GM21737 (cell line): Measurements from ENCODE around the gene ZNF326.
"Not testable (repeated sequence)": the region's sequence is repeated elsewhere in the genome, so short reads cannot be mapped to it uniquely, and the experiment has no call there.

Source experiments
- ATAC-seq: cut with Tn5 transposase; IDR thresholded peaks from one replicate; pipeline ENCODE4 v1.9.1; 2021; ENCODE audit warnings: mild to moderate bottlenecking, moderate library complexity; ENCODE audit not compliant: unreplicated experiment

Gene ZNF326

DNA sequence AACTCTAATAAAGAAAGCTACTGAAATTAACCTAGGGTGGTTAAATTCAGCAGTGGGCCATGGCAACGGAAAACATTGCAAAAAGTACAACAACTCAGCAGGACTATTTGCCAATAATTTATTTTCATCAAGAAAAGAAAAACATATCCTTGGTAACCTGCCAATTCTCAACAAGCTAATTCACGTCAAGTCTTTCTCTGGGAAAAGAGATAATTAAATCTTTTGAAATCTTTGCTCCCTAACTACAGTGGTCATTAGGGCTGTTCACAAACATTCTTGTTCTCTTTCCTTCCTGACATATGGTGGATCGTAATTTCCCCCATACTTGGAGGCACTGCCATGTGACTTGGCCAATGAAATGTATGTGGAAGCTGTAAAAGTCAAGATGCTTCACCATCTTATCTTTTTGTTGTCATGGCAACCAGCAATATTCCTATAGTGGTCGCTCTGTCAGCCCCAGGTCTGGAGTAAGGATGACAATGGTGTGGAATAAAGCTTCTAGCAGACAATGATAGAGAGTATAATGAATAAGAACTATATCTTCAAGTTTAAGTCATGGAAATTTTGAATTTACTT, 29.6 kb upstream of the ZNF326 start:
- ATAC-seq: no peak

DNA sequence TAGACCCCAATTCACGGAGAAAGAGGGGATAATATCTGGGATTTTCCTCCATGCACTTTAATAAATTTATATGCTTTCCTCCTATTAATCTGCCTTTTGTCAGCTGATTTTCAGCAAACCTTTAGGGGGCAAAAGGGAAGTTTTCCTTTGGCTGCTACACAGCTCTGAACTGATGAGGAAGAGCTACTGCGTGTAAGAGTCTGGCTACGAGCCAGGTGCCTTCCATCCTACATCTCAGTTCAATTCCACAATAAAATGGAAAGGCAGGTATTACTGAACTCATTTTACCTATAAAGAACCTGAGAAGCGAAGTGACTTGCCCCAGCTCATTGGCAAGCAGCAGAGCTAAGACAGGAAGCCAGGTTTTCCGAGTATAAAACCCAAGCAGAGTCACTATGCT, 28.3 kb upstream of the ZNF326 start:
- ATAC-seq: no peak

DNA sequence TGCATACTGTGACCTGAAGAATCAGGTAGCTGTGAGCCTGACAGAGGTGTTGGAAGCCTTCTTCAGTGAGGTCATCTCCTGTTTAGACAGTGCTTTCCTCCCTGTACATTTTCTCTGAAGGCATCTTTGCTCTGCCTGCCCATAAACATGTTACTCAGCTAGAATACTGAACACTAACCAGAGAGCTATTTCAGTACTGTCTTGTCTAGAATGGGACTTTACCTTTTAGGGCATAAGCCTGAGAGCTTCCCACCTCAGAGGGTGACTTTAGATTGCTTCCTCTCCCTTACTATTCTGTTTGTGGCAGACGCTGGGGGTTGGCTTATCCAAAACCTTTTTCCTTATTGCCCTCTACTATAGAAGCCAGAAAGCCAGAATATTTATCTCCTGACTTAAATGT, 23.3 kb upstream of the ZNF326 start:
- peak; percentile 82 for ATAC-seq

DNA sequence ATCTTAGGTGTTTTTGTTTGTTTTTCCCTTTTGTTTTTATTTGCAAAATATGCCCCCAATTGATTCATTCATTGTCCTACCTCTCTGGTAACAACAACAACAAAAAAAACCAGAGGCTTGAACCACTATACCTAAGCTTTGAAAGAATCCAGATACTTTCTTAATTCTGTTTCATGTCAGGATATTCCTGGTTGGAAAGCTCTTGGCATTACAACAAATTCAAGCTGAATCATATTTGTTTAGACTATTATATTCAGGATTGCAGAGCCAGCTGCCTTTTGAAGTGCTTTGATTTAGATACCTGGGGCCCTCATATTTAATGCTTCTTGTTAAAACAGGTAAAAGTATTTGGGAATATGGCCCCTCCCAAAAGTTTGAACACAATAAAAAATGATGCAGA, 22.9 kb upstream of the ZNF326 start:
- no peak for ATAC-seq

DNA sequence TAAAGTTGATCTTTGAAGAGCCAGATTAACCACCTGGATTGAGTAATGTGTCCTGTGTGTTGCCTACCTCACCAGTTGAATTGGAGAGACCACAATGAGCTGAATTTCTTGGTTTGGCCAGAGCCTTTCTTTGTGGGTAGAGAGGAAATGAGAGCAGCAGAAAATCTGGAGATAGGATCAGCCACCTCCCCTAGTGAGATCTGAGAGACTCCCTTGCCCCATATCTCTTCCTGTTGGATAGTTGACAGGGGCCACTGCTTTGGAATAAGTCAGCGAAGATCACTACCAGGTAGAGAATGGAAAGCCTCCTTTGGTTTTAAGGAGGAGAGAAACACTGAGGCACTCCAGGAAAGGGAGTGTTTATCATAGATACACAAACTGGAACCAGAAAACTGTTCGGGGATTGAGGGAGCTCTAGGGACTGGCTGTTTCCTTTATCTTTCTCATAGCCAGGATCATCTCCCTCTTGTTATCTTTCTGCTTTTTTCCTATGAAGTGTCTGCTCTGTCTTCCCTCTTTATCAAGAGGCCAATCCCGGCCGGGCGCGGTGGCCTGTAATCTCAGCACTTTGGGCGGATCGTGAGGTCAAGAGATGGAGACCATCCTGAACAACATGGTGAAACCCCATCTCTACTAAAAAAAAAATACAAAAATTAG, 21.3 kb upstream of the ZNF326 start:
- no peak for ATAC-seq

DNA sequence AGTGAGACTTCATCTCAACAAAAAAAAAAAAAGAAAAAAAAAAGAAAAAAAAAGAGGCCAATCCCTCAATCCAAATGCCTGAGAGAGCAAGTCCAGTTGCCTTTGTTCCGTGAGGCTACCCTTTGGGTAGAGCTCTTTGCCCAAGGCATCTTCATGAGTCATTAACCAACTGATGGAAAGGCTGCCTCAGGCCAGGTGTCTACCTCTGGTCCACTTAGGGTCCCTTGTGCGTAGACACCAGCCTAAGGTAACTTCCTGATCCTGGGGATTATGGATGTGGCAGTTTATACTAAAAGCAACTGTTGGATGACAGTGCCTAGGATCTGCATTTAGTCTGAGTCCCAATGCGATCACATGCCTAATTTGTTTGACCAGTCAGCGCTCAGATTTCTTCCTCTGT, 20.7 kb upstream of the ZNF326 start:
- no peak for ATAC-seq

DNA sequence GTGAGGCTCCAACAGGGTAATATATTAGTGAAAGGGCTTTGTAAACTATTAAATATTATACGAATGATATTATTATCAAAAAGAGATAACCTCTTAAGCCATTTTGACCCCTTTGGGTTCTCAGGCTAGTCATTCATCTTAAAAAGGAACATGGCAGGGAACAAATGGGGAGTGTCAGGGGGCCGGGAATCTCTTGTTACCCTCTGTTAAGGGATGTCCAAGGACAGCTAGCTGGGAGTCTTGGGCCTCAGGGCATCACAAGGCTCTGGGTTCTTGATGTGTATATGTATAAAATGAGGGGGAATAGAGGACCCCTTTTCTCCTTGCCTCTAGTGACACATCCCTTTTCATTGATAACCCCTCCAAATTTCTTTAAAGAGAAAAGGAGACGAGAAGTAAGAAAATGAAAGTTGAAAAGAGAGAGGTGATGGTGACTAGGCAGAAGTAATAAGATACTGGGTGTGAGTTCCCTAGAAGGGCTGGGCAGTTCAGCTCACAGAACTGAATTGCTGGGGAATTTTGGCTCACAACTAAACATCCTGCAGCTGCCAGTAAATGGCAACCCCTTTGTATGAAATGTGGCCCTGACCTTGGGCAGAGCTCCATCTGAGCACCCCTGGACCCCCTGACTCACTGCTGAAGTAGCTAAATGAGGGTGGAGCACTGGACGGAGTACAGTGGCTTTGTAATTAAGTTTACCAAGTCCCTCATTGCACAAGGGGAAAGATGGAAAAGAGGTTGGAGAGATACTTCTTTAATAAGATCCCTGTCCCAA, 20.0 kb upstream of the ZNF326 start:
- ATAC-seq: no peak

DNA sequence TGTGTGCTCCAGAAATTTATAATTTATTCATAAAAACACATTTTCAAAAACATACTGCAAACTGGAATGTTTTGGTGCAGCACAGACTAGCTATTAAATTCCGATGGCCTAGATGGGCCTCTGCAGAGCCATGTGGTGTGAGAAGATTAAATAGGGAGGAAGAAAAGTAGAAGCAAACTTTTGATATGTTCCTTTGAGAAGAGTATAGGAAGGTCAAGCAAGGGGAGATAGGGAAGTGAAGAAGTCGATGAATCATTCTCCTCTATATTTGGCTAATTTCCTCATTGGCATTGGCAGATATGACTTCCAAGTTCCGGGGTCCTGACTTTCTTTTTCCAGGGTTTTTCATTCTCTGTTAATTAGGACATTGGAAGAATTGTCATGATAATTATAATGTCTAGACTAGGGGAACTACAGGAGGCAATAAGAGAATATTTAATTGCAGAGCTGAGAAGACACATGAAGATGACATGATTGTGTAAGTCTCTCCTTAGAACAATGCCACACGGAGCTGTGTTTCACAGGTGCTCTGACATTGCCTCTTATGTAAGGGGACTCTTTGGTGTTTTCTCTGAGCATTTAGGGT, 19.3 kb upstream of the ZNF326 start:
- no peak for ATAC-seq

DNA sequence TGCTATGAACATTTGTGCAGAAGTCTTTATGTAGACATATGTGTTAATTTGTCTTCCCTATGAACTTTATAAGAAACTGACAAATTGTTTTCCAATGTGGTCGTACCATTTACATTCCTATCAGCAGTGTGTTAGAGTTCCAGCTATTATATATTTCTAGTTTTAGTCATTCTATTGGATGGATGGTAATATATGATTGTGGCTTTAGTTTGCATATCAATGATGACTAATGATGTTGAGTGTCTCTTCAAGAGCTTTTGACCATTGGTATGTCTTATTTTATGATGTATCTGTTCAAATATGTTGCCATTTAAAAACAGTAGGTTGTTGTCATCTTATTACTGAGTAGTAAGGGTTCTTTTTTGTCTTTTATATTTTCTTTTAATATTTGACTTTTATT, 16.2 kb upstream of the ZNF326 start:
- no peak for ATAC-seq

DNA sequence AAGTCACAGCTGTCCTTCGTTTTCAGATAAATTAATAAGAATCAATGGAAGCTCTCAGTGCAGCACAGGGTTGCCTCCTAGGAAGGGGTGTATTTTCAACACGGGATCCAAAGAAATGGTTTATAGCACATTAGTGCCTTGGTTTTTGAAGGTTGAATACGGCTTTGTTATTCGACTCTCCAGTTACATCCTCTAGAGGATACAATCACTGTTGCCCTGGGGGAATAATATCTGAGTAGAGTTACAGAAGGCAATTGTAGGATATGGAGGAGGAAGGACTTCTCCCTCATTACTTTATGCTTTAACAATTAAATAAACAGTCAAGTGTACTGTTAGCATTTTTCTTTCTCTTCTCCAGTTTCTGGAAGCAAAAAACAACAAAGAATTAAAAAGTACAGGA, 14.3 kb upstream of the ZNF326 start:
- no peak for ATAC-seq

DNA sequence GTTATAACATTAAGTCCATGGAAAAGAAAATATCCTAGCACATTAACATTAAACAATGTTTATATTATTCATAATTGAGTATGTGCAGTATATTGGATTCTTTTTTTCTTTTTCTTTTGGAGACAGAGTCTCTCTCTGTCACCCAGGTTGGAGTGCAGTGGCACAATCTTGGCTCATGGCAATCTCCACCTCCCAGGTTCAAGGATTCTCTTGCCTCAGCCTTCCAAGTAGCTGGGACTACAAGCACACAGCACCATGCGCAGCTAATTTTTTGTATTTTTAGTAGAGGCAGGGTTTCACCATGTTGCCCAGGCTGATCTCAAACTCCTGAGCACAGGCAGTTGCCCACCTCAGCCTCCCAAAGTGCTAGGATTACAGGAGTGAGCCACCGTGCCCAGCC, 12.1 kb upstream of the ZNF326 start:
- not testable (repeated sequence) for ATAC-seq

DNA sequence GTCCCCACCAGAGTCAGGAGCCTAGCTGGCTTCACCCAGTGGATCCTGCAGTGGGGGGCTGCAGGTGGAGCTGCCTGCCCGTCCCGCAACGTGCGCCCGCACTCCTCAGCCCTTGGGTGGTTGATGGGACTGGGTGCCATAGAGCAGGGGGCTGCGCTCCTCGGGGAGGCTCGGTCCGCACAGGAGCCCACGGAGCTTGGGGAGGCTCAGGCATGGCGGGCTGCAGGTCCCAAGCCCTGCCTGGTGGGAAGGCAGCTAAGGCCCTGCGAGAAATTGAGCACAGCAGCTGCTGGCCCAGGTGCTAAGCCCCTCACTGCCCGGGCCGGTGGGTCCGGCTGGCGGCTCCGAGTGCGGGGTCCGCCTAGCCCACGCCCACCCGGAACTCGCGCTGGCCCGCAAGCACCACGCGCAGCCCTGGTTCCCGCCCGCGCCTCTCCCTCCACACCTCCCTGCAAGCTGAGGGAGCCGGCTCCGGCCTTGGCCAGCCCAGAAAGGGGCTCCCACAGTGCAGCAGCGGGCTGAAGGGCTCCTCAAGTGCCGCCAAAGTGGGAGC, 10.3 kb upstream of the ZNF326 start:
- ATAC-seq: not testable (repeated sequence)

DNA sequence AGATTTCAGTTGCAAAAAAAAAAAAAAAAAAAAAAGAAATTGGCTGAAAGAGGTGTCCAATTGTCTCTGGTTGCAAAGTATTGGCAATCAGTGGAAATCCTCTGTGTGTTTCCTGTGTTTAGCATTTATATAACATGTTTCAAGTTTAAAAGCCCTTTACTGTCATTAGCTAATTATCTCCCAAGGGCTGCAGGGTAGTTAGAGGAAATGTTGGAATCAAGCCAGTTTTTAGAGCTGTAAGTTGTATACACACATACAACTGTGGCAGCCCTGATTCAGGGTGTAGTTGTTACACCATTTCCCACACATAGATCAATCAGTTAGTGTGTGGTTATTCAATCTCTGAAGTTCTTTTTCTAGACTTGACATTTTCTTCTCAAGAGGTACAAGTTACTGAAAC, 8.9 kb upstream of the ZNF326 start:
- ATAC-seq: no peak

DNA sequence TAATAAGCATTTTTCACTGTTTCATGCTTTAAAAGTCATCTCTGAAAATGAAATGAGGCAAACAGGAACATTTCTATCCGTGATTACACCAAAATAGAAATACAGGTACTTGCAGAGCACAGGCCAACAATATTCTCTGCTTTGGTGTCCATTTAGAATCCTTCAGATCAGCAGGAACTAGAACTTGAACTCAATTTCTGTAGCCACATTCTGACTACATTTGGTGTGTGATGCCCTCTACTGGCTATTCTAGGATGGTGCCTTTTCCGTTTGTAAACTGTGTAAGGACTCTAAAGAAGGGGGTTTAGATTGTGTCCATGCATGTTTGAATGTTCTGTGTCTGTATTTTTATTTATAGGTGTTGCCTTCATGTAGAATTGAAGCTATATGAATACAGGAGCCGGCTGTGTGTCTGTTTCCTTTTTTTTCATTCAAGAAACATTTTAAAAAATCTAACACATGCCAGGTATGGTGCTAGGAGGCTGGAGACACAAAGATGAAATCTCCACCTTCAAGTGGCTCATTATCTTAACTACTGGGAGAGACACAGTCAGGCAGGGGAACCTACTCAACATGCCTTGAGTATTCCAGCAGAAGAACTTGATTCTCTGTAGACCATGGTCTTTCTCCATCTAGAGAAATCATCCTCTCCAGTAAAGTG, 7.6 kb upstream of the ZNF326 start:
- peak; percentile 78 for ATAC-seq

DNA sequence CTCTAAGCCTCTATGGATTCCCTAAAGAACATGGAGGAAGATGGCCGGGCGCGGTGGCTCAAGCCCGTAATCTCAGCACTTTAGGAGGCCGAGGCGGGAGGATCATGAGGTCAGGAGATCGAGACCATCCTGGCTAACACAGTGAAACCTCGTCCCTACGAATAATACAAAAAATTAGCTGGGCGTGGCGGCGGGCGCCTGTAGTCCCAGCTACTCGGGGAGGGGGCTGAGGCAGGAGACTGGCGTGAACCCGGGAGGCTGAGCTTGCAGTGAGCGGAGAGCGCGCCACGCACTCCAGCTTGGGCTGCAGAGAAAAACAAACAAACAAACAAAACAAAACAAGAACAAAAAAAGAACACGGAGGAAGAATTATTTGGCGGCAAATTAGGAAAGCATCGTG, 5.8 kb upstream of the ZNF326 start:
- no peak for ATAC-seq

DNA sequence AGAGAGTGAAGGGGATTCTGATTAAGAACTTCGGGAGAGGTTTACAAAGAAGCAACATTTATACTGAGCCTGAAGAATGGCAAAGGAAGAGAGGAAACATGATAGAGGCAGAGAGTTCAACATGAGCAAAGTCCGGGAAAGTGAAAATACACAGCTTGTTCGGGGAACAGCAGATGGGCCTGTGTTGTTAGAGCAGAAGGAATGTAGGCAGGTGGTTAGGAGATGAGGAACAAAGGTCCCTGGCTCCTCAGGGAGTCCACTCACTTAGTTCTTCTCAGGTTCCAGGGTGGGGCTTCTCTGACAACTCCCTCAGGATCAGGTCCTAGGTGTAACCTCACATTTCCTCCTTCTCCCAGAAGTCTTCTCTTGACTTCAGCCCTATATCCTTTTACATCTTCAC, 5.1 kb upstream of the ZNF326 start:
- ATAC-seq: no peak

DNA sequence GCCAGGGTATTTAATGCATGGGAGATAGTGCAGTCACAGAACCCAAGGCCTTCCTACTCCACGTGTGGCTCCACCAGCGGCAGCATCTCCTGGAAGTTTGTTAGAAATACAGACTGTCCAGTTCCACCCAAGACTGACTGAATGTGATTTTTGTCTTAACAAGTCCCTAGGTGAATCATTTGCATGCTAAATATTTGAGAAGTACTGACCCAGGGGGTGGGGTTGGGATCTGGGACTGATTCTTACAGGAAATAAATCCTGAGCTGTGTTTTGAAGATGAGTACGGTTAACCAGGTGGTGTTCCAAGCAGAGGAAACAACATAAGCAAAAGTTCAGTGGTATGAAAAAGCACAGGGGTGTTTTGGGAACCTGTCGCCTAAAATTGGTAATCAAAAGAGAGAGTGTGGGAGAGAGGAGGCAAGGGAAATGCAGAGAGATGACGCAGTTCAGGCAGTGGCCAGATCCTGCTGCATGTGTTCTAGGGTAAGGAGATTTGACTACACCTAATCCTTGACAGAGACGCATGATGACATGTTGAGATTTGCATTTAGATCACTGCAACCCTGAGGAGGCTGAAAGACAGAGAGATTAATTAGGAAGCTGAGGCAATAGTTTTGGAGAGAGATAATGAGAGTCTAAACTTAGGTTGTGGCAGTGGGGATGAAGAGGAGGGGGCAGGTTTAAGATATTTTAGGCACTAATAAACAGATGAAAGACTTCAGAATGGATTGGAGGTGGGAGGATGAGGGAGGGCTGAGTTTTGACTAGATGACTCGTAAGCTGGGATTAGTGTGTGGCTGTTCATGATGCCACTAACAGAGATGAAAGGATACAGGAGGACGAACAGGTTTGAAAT, 3.7 kb upstream of the ZNF326 start:
- ATAC-seq: no peak

DNA sequence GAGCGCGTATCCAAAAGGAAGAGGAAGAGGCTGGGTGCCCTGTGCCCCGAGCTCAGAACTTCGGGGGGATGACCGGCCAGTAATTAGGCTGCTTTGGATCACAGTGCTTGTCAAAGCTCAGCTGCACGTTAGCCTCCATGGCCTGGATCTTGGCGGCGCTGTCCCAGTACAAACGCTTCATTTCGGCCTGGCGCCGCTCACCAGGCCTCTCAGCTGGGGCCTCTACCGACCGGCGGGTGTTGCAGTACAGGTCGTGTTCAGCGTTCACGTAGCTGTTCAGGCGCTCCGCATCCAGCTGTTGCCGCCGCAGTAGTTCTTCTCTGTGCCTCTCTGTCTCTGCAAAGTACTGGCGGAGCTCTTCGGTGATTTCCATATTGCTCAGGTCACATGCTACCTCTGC, 1.4 kb upstream of the ZNF326 start:
- ATAC-seq: no peak

DNA sequence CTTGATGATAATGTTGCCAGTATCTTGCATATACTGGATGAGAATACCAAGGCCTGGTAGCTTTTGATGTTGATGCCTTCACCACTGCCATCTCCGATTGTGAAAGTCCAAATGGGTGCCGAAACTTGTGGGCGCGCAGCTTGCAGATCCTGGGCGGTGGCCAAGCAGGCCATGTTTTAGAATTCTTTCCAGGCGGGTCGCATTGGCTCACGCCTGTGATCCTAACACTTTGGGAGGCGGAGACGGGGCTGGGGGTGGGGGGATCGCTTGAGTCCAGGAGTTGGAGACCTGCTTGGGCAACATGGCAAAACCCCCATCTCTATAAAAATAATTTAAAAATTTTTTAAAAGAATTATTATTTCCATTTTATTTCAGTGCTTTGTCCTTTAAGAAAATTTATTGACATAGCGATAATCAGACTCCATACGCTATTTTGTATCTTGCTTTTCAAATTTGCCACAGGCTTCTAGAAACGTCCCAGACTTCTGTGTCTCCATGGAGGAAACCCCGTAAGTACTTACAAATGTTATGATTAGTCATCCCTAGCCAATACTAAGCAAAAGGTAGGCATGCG, 592 bp upstream of the ZNF326 start:
- ATAC-seq: no peak
